H1 (cell line): ENCODE results near the gene CACNA2D3. TPM values are rescaled to one million over a fixed set of nuclear protein-coding genes. Genes with fewer than 3 reads are reported as not detected.

Experiments used
- CTCF ChIA-PET: fragments of 300-600 bp; sonication (Branson Sonifier 250); formaldehyde crosslinking; loops from one replicate; lab custom pipeline; 2021; ENCODE audit not compliant: partially characterized antibody; lab: Charles Lee
- POLR2A ChIA-PET: fragments of 300-600 bp; sonication (Branson Sonifier 250); formaldehyde crosslinking; loops from one replicate; lab custom pipeline; 2021; ENCODE audit warnings: inconsistent platforms; ENCODE audit not compliant: partially characterized antibody; lab: Charles Lee
- DNase-seq, 2 experiments: peaks; one replicate each; pipeline versions ENCODE4 v3.0.0 to v3.0.0-alpha.2; 2010 to 2022; ENCODE audit warnings: low spot score in 2 of 2, low read depth in 1 of 2, mixed read lengths in 1 of 2
- FAIRE-seq: peaks from 2 replicates; lab custom pipeline; 2011; peaks lifted over from hg19 to GRCh38; lab: Jason Lieb, UNC
- H2AFZ ChIP-seq: 2 replicates; pipeline ENCODE4 v1.8.1; 2012; ENCODE audit warnings: low read length, inconsistent platforms
- H2AK5ac ChIP-seq: 2 replicates; pipeline ENCODE4 v1.6.1; 2013; ENCODE audit warnings: low read depth, low read length
- H2BK120ac ChIP-seq: replicated peaks from 2 replicates; pipeline ENCODE3; 2013; ENCODE audit warnings: low read depth, low read length, inconsistent platforms
- H2BK12ac ChIP-seq: 2 replicates; pipeline ENCODE4 v1.6.1; 2013; ENCODE audit warnings: low read depth, low read length
- H2BK15ac ChIP-seq: 2 replicates; pipeline ENCODE4 v1.6.1; 2013; ENCODE audit warnings: low read length
- H2BK20ac ChIP-seq: 2 replicates; pipeline ENCODE4 v1.6.1; 2013; ENCODE audit warnings: low read length
- H2BK5ac ChIP-seq: 2 replicates; pipeline ENCODE4 v1.6.1; 2013; ENCODE audit warnings: low read depth, low read length
- H3K14ac ChIP-seq: 2 replicates; pipeline ENCODE4 v1.6.1; 2013; ENCODE audit warnings: inconsistent platforms; ENCODE audit not compliant: insufficient read length
- H3K18ac ChIP-seq: 2 replicates; pipeline ENCODE4 v1.6.1; 2013; ENCODE audit warnings: low read length; ENCODE audit errors: extremely low read depth
- H3K23ac ChIP-seq: 2 replicates; pipeline ENCODE4 v1.6.1; 2013; ENCODE audit warnings: inconsistent platforms; ENCODE audit not compliant: insufficient read length
- H3K23me2 ChIP-seq: 2 replicates; pipeline ENCODE4 v1.6.1; 2013; ENCODE audit warnings: low read depth, low read length
- H3K27ac ChIP-seq: 2 replicates; pipeline ENCODE4 v1.6.1; 2011; ENCODE audit warnings: low read depth, low read length, inconsistent platforms
- H3K27me3 ChIP-seq, 4 experiments: replicated peaks in 1 of 4; 1 replicate in 1 of 4; 2 replicates in 3 of 4; pipeline versions ENCODE4 v1.6.1 to v1.8.1; 2011 to 2013; ENCODE audit warnings: low read length in 3 of 4, mild to moderate bottlenecking in 3 of 4, inconsistent platforms in 2 of 4, mixed read lengths in 2 of 4, moderate library complexity in 1 of 4; ENCODE audit not compliant: control insufficient read depth in 3 of 4, insufficient read depth in 3 of 4; ENCODE audit errors: extremely low read depth in 1 of 4
- H3K36me3 ChIP-seq, 4 experiments: 2 replicates each; pipeline versions ENCODE4 v1.6.1 to v1.8.1; 2011 to 2013; ENCODE audit warnings: mild to moderate bottlenecking in 4 of 4, low read length in 3 of 4, moderate library complexity in 2 of 4, control low read depth in 1 of 4, inconsistent platforms in 1 of 4; ENCODE audit not compliant: insufficient read depth in 4 of 4, control insufficient read depth in 2 of 4
- H3K4ac ChIP-seq: replicated peaks from 2 replicates; pipeline ENCODE3; 2013; ENCODE audit warnings: low read length, low read depth, mixed read lengths, inconsistent platforms; ENCODE audit not compliant: insufficient read length
- H3K4me1 ChIP-seq, 4 experiments: replicated peaks in 1 of 4; 1 replicate in 1 of 4; 2 replicates in 3 of 4; pipeline versions ENCODE4 v1.6.1 to v1.8.1; 2011 to 2013; ENCODE audit warnings: low read length in 3 of 4, inconsistent platforms in 2 of 4, mixed read lengths in 1 of 4; ENCODE audit not compliant: insufficient read depth in 4 of 4, control insufficient read depth in 3 of 4
- H3K4me2 ChIP-seq, 2 experiments: 2 replicates each; pipeline versions ENCODE4 v1.6.1 to v1.8.1; 2011 to 2013; ENCODE audit warnings: low read depth in 2 of 2, low read length in 2 of 2, control low read depth in 1 of 2, inconsistent platforms in 1 of 2, mild to moderate bottlenecking in 1 of 2; ENCODE audit not compliant: insufficient read depth in 1 of 2
- H3K4me3 ChIP-seq, 4 experiments: fragments of 200-600, 300-600 bp in 1 of 4; sonication (generic), shearing (Covaris generic), sonication (Bioruptor Twin) in 1 of 4; 2 replicates each; pipeline versions ENCODE4 v1.5.1 to v1.8.1; 2011 to 2016; ENCODE audit warnings: low read length in 4 of 4, low read depth in 3 of 4, control low read depth in 2 of 4, inconsistent platforms in 2 of 4, mild to moderate bottlenecking in 2 of 4, mixed read lengths in 1 of 4, moderate library complexity in 1 of 4; ENCODE audit not compliant: insufficient read depth in 2 of 4; ENCODE audit errors: extremely low read depth in 1 of 4
- H3K56ac ChIP-seq: replicated peaks from 2 replicates; pipeline ENCODE3; 2013; ENCODE audit warnings: low read depth, mild to moderate bottlenecking, mixed read lengths, low read length, inconsistent platforms; ENCODE audit not compliant: insufficient read length
- H3K79me1 ChIP-seq: 2 replicates; pipeline ENCODE4 v1.6.1; 2013; ENCODE audit warnings: low read depth, low read length, control low read depth
- H3K79me2 ChIP-seq, 2 experiments: 2 replicates each; pipeline versions ENCODE4 v1.6.1 to v1.8.1; 2012 to 2013; ENCODE audit warnings: low read length in 2 of 2, mild to moderate bottlenecking in 2 of 2, inconsistent platforms in 1 of 2; ENCODE audit not compliant: insufficient read depth in 2 of 2, control insufficient read depth in 1 of 2
- H3K9ac ChIP-seq, 4 experiments: replicated peaks in 1 of 4; 1 replicate in 1 of 4; 2 replicates in 3 of 4; pipeline versions ENCODE4 v1.6.1 to v1.8.1; 2011 to 2013; ENCODE audit warnings: low read depth in 3 of 4, low read length in 3 of 4, control low read depth in 2 of 4, mild to moderate bottlenecking in 2 of 4, moderate library complexity in 2 of 4, inconsistent platforms in 1 of 4; ENCODE audit errors: extremely low read depth in 1 of 4
- H3K9me3 ChIP-seq, 2 experiments: 2 replicates each; pipeline versions ENCODE4 v1.6.1 to v1.8.1; 2012 to 2013; ENCODE audit warnings: mild to moderate bottlenecking in 2 of 2, moderate library complexity in 2 of 2, control low read depth in 1 of 2, inconsistent platforms in 1 of 2, low read depth in 1 of 2, low read length in 1 of 2, mixed read lengths in 1 of 2; ENCODE audit not compliant: insufficient read depth in 2 of 2
- H4K20me1 ChIP-seq, 2 experiments: replicated peaks in 1 of 2; 2 replicates each; pipeline versions ENCODE3 to v1.8.1; 2011 to 2013; ENCODE audit warnings: inconsistent platforms in 2 of 2, low read length in 2 of 2, mild to moderate bottlenecking in 1 of 2; ENCODE audit not compliant: insufficient read depth in 2 of 2, control insufficient read depth in 1 of 2
- H4K5ac ChIP-seq: 2 replicates; pipeline ENCODE4 v1.6.1; 2013; ENCODE audit warnings: low read length, low read depth, mixed read lengths, inconsistent platforms; ENCODE audit not compliant: insufficient read length
- H4K8ac ChIP-seq: 2 replicates; pipeline ENCODE4 v1.8.0; 2013; ENCODE audit warnings: mild to moderate bottlenecking, moderate library complexity, low read length, inconsistent platforms; ENCODE audit not compliant: insufficient read depth; ENCODE audit errors: extremely low read depth
- H4K91ac ChIP-seq: replicated peaks from 2 replicates; pipeline ENCODE3; 2013; ENCODE audit warnings: low read length, mixed read lengths, inconsistent platforms; ENCODE audit not compliant: insufficient read length
- BRCA1 ChIP-seq: IDR thresholded peaks from 2 replicates; pipeline ENCODE4 v1.6.1; 2012; ENCODE audit warnings: low read depth, low read length, improper control_type of control experiment
- CREB1 ChIP-seq: IDR thresholded peaks from 2 replicates; pipeline ENCODE4 v1.6.1; 2012; ENCODE audit warnings: inconsistent platforms
- CTBP2 ChIP-seq: IDR thresholded peaks from 2 replicates; pipeline ENCODE4 v1.7.0; 2011; ENCODE audit warnings: borderline replicate concordance, mild to moderate bottlenecking, moderate library complexity, mixed read lengths, low read length; ENCODE audit not compliant: insufficient read depth, insufficient read length
- EGR1 ChIP-seq: IDR thresholded peaks from 2 replicates; pipeline ENCODE4 v1.6.1; 2011; ENCODE audit warnings: low read depth, low read length, borderline replicate concordance
- FOSL1 ChIP-seq: IDR thresholded peaks from 2 replicates; pipeline ENCODE4 v1.6.1; 2011; ENCODE audit warnings: mild to moderate bottlenecking, low read depth, low read length, moderate library complexity; ENCODE audit not compliant: insufficient read depth
- GABPA ChIP-seq: IDR thresholded peaks from 2 replicates; pipeline ENCODE4 v1.6.1; 2011; ENCODE audit warnings: mild to moderate bottlenecking, low read length, moderate library complexity, borderline replicate concordance; ENCODE audit not compliant: insufficient read depth
- HDAC2 ChIP-seq, 2 experiments: fragments of 300-600 bp in 1 of 2; sonication (generic) in 1 of 2; IDR thresholded peaks; 2 replicates each; pipeline ENCODE4 v1.6.1; 2011 to 2012; ENCODE audit warnings: low read depth in 2 of 2, low read length in 2 of 2, mild to moderate bottlenecking in 2 of 2, moderate library complexity in 2 of 2, borderline replicate concordance in 1 of 2, inconsistent platforms in 1 of 2
- KDM4A ChIP-seq: IDR thresholded peaks from one replicate; pipeline ENCODE4 v1.7.1; 2012; ENCODE audit warnings: low read depth, mild to moderate bottlenecking, moderate library complexity, low read length, inconsistent platforms; ENCODE audit not compliant: severe bottlenecking
- PHF8 ChIP-seq: fragments of 200-600 bp; sonication (generic); conservative IDR thresholded peaks from 2 replicates; pipeline ENCODE4 v1.7.1; 2012; ENCODE audit warnings: low read depth, mild to moderate bottlenecking, inconsistent platforms, low read length, moderate library complexity
- POLR2A ChIP-seq, 2 experiments: IDR thresholded peaks; 1 replicate in 1 of 2; 2 replicates in 1 of 2; pipeline ENCODE4 v1.6.1; 2011; ENCODE audit warnings: low read depth in 2 of 2, low read length in 2 of 2, mild to moderate bottlenecking in 2 of 2; ENCODE audit errors: control extremely low read depth in 1 of 2
- SIN3A ChIP-seq, 2 experiments: IDR thresholded peaks in 1 of 2; conservative IDR thresholded peaks in 1 of 2; 2 replicates each; pipeline ENCODE4 v1.6.1; 2011 to 2012; ENCODE audit warnings: low read length in 2 of 2, improper control_type of control experiment in 1 of 2, low read depth in 1 of 2, mild to moderate bottlenecking in 1 of 2
- SIRT6 ChIP-seq: IDR thresholded peaks from one replicate; pipeline ENCODE4 v1.7.1; 2012; ENCODE audit warnings: low read length, inconsistent platforms
- TAF1 ChIP-seq: IDR thresholded peaks from 2 replicates; pipeline ENCODE4 v1.6.1; 2011; ENCODE audit warnings: mild to moderate bottlenecking, low read depth, low read length
- TBP ChIP-seq: IDR thresholded peaks from 2 replicates; pipeline ENCODE4 v1.6.1; 2011; ENCODE audit warnings: low read depth, low read length, improper control_type of control experiment
- ZNF274 ChIP-seq: IDR thresholded peaks from 2 replicates; pipeline ENCODE4 v1.7.0; 2012; ENCODE audit warnings: low read length, borderline replicate concordance; ENCODE audit errors: extremely low read depth
- WGBS, 2 experiments: shearing (Covaris generic) in 1 of 2; methylation state at CpG; one replicate each; pipeline versions ENCODE4 v1.1.6 to v1.1.7; 2013 to 2015; ENCODE audit warnings: low lambda C conversion rate in 2 of 2, mixed read lengths in 2 of 2, inconsistent platforms in 1 of 2, low coverage in 1 of 2, missing lambda C conversion rate in 1 of 2; ENCODE audit not compliant: insufficient replicate concordance in 2 of 2, insufficient coverage in 1 of 2, insufficient read length in 1 of 2; ENCODE audit errors: extremely low coverage in 1 of 2, missing lambda C conversion rate in 1 of 2; 5-methylcytosine and 5-hydroxymethylcytosine counted together
- polyA plus RNA-seq, 7 experiments: library from polyadenylated mRNA; depleted of rRNA in 3 of 7; stranded (reverse) in 5 of 7; unstranded in 2 of 7; fragments of >200 nt in 5 of 7; fragments of 200-250 nt in 2 of 7; gene quantifications; 1 replicate in 5 of 7; 2 replicates in 1 of 7; 4 replicates in 1 of 7; pipeline versions ENCODE4 v1.2.1 to v1.2.3, GENCODE V29; 2011 to 2013; ENCODE audit warnings: missing spikeins in 2 of 7, mixed read lengths in 2 of 7
- total RNA-seq: library from RNA; stranded (reverse); fragmentation: NEBNext Ultra II Directional; extraction: Animal tissue kit (Norgen Biotek cat#: 25700); gene quantifications from 2 replicates; pipeline ENCODE4 v1.2.1, GENCODE V29; 2021

CACNA2D3 gene
- total and polyA plus RNA-seq, 2 of the 8 experiments (the other 6 are each of a cell fraction or from before 2014, with no cell fraction given): 1.5 to 1.8 TPM

GRCh38 chr3:54819946-54820345 lies 697.6 kb downstream of the CACNA2D3 start:
- no peak overlapping the region for H4K5ac ChIP-seq
- H3K27ac ChIP-seq: no peak overlapping the region
- ChIA-PET CTCF (no interaction called here), POLR2A (no interaction called here)
- no peak overlapping the region for H2AFZ ChIP-seq
- peaks cover 2% of the 10 kb centered on the region in 2 experiments for H4K20me1 ChIP-seq
- no peak overlapping the region for H2BK12ac ChIP-seq
- no peak overlapping the region for H3K9ac ChIP-seq
- 96% methylated on average over 5 of the region's 5 CpGs; no CpG with 5 or more reads in 1 of the 2 experiments for WGBS, 2 experiments
- no peak for FAIRE-seq
- H3K79me1 ChIP-seq: no peaks in the 10 kb centered on the region
- H3K14ac ChIP-seq: no peak overlapping the region
- no peak overlapping the region for H2AK5ac ChIP-seq
- H3K23ac ChIP-seq: no peak overlapping the region
- no peak overlapping the region for H2BK20ac ChIP-seq
- H3K9me3 ChIP-seq: no peaks in the 10 kb centered on the region
- H4K8ac ChIP-seq: no peak overlapping the region
- H3K27me3 ChIP-seq: peaks cover 42 to 78% (median 60%) of the 10 kb centered on the region in 4 experiments
- H3K4me2 ChIP-seq: no peak overlapping the region
- no peak overlapping the region for H3K56ac ChIP-seq
- H3K36me3 ChIP-seq: no peaks in the 10 kb centered on the region
- no peak overlapping the region for H2BK15ac ChIP-seq
- H2BK120ac ChIP-seq: no peak overlapping the region
- H3K4me1 ChIP-seq: peaks cover 0 to 6% (median under 1%) of the 10 kb centered on the region in 4 experiments; a peak in 1 of 7 replicates
- H4K91ac ChIP-seq: no peak overlapping the region
- H3K23me2 ChIP-seq: no peaks in the 10 kb centered on the region
- no peak for DNase-seq
- no peak overlapping the region for H3K4me3 ChIP-seq
- H3K79me2 ChIP-seq: no peaks in the 10 kb centered on the region
- H2BK5ac ChIP-seq: no peak overlapping the region
- H3K4ac ChIP-seq: no peak overlapping the region
- H3K18ac ChIP-seq: no peak overlapping the region
- no peak for TF ChIP-seq BRCA1
- no peak for TF ChIP-seq EGR1
- TF ChIP-seq TAF1: no peak
- no peak for TF ChIP-seq HDAC2 (IDR thresholded peaks at IDR 0.05; ENCODE audit: borderline replicate concordance in 1 of 2, low read depth in 2 of 2, low read length in 2 of 2)
- no peak for TF ChIP-seq SIN3A (conservative IDR thresholded peaks at IDR 0.05 in 1 of 2, IDR thresholded peaks at IDR 0.05 in 1 of 2; ENCODE audit: low read depth in 1 of 2, low read length in 2 of 2)
- TF ChIP-seq POLR2A (IDR thresholded peaks at IDR 0.05; ENCODE audit: control extremely low read depth in 1 of 2, low read depth in 2 of 2, low read length in 2 of 2): no peak
- no peak for TF ChIP-seq PHF8
- TF ChIP-seq KDM4A: no peak
- TF ChIP-seq TBP: no peak
- no peak for TF ChIP-seq FOSL1
- no peak for TF ChIP-seq ZNF274
- TF ChIP-seq CTBP2: no peak
- TF ChIP-seq GABPA: no peak
- no peak for TF ChIP-seq CREB1
- no peak for TF ChIP-seq SIRT6
